HG03460 (cell line): ENCODE results near the gene CLEC4F.
A peak's percentile ranks its signal among the peaks of the same experiment; 100 is the strongest.

Source experiments
- ATAC-seq: cut with Tn5 transposase; IDR thresholded peaks from one replicate; pipeline ENCODE4 v1.9.1; 2021; ENCODE audit not compliant: unreplicated experiment

Gene CLEC4F

DNA sequence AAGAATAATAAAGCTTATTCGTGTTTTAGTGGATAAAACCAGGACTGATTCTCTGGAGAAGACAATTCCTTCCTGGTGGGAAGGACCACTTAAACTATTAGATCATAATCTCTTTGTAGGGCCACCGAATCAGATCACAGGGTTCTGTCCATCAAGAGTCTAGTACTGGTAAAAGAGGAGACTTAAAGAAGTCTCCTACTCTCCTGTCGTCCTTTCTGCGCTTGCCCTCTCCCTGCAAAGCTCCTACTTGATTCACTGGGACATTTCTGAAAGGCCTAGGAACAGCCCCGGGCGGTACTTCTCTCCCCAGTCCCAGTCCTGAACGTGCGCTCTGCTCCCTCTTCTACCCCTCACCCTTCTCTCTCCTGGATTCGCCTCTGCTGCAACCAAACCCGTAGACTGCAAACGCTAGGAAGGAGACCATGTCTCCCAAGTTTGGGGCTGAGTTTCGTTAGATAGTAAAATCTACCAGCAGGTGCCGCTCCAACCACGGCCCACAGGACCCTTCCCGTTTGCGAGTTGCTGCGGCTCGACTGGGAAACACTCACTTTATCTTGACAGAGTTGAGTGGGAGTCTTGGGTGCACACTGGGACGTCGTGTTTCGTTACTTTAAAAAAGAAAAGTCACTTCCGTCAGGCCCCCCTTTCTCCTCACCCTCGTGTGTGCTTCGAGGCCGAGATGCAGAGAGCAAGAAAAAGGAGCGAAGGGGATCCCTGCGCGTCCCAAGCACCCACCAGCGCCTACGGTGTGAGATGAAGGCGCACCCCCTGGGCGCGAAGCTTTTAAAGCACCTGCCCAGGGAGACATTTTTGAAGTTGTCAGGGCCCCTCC lies 30.9 kb downstream of the CLEC4F start:
- no peak for ATAC-seq

DNA sequence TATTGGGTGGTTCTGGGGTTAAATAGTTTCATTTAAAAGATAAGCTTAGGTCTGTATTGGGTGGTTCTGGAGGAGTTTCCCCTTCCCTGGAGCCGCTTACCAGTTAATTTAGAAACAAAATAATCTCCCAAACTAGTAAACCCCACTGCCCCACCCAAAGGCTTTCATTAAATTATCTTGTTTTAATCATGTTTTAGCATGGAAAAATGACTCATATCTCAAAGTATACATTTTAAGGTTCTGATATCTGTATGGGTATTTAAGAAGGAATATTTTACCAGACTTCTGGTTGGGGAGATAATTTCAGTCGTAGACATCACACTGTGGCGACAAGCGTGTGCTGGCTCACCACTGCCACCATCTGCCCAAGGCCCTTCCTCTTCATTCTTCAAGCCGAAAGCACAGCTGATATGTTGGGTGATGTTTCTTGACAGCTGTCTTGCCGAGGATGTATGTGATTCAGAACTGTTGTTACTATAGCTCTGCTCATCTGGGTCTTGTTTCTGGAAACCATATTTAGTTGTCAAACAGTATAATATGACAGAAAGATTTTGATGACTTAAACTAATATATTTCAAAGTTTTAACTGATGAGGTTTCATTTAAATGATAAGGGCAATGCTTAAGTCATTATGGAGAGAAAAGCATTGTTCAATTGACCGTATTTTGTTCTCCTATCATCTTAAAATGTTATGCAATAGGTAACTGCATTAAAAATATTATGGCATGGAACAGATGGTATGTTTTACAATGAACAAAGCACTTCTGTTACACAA lies 35.1 kb downstream of the CLEC4F start:
- no peak for ATAC-seq

DNA sequence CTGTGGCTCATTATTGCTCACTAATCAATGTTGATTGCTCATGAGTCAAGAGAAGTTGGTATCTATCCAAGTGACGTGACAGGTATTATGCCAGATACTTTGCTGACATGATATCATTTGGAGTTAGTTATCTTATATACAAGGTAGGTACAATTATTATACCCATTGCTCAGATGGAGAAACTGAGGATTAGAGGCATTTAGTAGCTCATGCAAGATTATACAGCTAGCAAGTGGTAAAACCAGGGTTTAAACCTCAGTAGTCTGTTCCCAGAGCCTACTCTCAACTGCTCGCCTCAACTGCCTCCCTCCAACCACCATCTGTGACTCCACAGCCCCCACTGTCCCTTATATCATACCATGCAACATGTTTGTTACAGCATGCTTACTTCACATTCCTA lies 36.1 kb downstream of the CLEC4F start:
- no peak for ATAC-seq

DNA sequence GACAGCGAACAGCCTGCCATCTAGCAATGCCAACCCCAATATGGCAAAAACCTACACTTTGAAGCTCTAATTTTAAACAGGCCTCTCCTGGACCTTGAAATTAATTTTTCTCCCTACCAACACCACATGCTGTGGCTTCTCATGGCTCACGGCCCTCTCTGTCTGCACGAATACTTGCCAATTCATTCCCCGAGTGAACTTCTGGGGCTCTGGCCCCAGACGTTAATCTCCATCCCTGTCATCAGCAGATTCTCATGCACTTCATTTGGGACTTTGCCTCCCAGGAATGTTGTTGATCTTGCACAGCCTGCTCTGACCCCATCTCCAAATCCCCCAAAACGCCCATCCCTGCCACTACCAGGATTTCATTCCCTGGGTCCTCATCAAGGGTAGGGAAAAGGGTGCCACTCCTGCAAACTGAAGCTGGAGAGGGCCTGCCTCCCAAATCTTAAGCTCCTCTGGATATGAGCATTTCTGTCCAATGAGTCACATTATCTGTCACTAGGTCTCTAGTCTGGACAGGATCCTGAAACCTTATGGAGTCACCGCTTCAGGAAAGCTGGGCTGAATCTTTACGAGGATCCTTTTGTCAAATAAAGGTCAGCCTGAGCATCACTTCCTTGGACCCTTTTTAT lies 40.4 kb downstream of the CLEC4F start:
- no peak for ATAC-seq

DNA sequence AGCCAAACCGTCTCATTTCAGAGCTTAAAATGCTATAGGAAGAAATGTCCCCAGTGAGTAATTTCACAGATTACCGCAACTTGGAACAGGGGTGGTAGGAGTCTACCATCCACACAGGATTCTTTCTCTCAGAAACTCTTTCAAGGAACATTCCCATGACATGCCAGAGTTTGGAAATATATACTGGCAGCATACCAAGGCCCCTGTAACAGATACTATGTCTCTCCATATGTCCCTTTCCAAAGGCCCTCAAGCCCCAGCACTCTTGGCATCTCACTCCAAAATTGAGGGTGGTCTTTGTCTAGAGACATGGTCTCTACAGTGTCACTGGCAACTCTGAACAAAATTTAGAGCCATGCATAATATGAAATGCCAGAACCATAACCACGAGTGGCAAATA lies 40.9 kb downstream of the CLEC4F start:
- ATAC-seq = no peak

DNA sequence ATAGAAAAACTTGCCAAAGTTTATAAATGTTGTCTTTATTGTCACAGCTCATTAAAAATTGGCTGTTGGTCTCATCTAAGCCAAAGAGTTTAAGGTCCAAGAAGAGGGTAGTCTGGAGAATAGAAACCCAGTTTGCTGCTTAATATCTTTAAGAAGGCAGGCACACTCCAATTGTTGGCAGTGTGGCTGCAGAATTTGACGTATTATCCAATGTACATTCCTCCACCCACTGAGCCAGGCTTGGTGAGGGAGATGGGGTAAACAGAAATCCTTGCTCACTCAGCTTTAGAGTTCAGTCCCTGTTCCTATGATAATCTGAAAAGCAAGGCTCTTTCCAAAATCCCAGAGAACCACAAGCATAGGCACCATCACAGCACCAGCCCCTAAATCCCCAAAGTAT lies 41.7 kb downstream of the CLEC4F start:
- ATAC-seq = no peak

DNA sequence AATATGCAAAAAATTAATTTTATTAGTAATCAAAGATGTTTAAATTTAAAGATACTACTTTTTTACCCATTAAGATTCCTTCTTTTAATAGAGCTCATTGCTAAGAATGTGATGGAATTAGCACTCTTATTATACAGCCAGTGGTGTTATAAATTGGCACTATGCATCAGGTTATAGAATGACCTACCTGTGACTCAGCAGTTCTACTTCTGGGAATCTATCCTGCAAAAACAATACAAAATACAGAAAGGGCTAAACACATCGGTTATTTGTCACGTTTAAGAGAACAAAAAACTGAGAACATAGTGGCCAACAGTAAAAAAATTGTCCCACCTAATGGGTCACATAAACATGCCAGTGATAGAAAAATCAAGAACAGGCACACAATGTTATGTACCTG lies 42.9 kb downstream of the CLEC4F start:
- no peak for ATAC-seq

DNA sequence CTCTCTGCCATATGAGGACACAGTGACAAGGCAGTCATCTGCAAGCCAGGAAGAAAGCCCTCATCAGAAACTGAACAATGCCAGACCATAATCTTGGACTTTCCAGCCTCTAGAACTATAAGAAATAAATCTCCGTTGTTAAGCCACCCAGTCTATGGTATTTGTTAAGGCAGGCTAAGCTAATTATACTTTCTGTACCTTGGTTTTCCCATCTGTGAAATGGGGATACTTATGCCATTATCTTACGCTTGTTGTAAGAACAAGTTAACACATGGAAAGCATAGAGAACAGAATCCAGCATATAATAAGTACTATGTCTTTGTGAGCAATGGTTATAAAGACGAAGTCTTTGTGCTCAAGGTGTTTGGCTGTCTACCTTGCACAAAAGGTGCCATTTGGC lies 44.1 kb downstream of the CLEC4F start:
- no peak for ATAC-seq

DNA sequence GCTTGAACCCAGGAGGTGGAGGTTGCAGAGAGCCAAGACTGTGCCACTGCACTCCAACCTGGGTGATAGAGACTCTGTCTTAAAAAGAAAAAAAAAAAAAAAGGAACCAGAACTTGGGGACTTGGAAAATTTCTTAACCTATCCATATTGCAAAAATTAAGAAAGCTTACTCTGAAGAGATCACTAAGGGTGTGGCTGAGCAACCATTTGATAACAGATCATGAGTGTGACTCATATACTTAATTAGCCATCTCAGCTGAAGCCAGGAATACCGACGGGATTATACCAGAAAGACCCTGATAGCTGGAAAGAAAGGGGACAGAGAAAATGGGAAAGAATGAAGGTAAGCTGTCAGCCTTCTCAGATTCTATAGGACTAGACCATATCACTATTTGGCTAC lies 45.3 kb downstream of the CLEC4F start:
- ATAC-seq = no peak

DNA sequence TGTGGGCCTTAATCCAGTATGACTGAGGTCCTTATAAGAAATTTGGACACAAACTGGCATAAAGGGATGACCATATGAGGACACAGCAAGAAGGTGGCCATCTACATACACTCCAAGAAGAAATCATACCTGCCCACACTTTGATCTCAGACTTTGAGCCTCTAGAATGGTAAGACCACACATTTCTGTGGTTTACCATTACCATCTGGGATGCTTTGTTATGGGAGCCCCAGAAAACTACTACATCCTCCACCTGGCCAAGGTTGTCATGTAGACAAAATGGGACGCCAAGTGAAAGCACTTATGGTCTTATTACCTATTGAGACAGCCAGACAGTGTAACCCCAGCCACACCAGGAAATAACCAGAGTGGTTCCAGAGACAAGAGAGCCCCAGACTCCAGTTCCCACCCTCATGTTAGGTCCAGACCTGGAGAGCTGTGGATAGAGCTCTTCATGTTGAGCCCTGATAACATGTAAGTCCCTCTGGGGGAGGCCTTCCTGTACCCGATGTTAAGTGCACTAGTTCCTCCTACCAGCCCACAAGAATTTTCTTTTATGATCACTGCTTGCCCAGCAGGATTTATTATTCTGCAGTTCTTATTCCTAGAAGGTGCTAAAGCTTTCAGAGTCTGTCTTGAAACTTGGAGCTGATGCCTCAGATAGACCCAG lies 47.8 kb downstream of the CLEC4F start:
- no peak for ATAC-seq

DNA sequence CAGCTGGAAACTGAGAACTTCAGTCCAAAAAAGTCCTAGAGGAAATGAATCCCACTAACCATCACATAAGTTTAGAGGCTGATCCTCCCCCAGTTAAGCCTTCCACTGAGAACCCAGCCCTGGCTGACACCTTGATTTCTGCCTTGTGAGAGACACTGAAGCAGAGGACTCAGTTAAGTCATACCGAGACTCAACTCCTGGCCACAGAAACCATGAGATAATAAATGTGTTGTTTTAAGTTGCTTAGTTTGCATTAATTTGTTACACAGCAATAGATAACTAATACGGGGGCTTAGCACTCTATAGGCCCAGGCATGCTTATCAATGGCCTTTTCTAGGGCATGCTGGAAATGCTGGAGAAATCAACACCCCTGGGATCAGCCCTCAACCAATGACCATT lies 49.0 kb downstream of the CLEC4F start:
- peak; percentile 60 for ATAC-seq

DNA sequence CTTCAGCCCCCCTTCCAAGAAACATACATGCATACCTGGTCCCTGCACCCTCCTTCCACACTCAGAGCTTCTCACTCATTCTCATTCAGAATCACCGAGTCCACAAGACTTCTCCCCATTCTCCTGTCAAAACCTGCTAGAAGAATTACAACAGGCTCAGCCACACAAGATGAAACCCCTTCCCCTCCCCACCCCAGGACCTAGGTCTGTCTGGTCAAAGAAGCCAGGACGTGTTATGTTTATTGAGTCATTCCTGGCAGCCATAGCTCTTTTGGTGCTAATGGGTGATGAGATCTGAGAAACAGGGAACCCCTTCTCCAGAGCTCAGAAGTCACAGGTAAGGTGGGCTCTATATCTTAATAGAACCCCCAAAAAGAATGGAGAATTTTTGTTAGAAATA lies 50.9 kb downstream of the CLEC4F start:
- no peak for ATAC-seq

DNA sequence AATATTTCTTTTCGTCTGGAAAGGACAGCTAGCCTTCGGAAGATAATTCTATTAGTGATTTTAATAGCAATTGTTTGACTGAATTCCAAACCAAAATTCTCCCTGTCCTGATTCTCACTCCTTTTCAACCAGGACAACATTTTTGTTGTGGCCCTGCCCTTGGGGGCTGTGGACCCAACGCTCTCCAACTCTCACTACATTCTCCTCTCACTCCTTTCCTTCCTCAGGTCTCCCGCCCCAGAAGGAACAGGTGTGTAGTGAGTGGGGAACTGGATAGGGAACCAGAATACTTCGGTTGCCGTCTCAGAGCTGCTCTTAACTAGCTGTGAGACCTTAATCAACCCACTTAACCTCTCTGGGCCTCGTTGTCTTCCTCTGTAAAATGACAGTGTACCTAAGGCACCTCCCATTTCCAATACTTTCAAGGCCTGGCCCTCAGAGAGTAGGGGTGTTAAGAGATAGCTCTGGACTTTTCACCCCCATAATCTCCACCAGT lies 51.8 kb downstream of the CLEC4F start:
- no peak for ATAC-seq

DNA sequence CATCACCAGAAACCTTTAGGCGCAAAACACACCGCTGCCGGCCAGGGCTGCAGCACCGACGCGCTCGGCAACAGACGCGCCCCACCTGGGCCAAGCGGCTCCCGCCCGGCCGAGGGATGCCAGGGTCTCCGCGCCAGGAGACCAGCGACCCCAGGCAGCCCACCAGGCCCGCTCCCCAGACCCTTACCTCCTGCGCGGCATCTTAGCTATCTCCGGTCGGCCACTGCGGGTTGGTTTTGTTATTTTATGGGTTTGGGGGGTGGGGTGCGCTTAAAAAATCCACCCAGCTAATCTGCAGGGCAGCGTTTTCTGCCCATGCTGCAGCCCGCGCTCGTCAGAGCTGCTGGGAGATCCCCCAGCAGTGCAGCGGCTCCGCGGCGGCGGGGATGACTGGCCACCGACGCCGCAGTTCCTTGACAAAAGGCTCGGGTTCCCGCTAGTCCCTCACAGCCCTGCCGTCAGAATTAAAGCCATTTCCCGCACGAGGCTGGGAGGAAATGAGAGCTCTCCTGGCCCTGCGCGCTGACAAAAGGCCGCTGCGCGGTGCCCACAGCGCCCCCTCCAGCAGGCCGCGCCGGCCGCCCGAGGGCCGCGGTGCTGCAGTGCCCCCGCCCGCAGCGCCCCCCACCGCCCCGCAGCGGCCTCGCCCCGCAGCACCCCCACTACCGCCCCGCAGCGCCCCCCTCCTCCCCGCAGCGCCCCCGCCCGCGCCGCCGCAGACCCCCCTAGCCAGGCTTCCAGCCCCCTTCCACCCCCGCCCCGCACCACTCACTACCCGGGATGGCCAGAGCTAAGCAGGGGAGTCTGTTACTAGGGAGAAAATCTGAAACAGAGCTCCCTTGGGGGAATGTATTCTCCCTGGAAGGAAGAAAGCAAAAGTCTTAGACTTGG lies 52.5 kb downstream of the CLEC4F start, which contains the start of gene ADD2:
Gene ADD2 (minus strand): TSS at position 502 of the 891 bp plus-strand sequence. CDS start 61,792 bp downstream, outside the sequence.
- ATAC-seq = no peak

DNA sequence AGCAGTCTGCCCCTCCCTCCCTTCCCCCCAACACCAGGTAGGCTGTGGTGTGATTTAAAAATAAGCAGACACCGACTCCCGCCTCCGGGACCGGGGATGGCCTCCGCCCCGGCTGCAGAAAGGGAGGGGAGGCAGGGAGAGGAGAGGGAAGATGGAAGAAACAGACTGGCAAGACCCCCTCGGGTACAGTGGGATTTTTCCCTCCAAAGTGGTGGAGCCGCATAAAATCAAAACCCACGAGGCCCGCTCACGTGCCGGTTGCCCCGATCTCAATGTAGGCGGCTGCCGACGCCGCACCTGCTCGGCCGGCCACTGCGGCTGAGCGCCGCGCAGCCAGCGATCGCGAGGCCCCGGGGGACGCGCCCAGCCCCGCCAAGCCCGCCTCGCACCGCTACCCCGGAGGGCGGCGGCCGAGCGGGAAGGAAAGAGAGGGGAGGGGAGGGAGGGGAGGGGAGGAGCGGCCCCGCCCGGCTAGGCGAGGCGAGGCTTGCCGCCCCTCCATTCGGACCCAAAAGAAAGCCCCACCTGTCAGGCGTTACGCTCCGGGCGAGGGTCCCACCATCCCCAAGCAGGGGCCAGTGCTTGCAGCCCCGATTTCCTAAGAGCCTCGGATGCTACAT lies 53.2 kb downstream of the CLEC4F start:
- no peak for ATAC-seq

DNA sequence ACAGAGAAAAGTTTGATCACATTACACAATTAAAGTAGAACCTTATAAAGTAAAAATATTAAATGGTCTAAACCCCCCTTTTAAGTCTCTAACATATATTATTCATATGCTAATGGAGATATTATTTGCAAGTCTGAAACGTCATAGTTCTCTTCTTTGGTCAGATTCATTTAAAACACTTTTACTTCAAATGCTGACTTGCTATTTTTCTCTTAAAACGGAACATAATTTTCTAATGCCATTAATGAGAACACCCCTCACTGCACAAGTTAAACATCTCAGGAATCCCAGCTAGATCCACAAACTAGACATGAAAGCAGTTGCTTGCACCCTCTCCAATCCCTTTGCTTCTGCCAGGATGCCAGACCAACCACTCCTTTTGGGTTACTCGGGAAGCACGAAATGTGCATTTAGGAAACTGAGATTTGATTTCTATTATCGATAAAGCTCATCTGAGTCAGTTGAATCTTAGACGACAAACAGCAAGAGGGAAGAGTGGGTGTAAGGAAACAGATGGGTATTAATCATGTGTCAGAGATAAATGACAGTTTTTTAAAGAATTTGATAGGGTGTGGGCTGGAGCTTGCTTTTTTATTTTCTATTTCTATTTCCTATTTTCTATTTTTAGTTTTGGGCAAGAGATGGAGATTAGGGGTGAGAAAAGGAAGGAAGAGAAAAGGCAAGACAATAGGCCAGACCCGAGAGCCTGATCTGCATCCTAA lies 53.9 kb downstream of the CLEC4F start:
- ATAC-seq = no peak

DNA sequence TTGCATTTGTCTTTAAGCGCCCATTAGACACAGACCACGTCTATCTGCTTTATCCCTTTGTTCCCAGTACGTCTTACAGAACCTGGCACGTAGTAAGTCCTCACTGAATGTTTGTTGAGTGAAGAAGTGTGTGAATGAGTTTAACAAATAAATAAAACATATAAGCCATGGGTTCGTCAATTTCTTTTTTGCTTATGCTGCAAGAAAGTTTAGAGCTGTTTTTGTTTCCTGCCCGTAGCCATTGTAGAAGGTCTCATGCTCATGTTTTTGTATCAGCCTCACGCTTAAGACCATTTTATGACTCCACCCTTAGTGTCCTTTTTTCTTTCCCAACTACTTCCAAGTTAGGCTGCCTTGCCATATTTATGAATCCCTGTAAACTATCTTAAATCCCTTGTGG lies 54.9 kb downstream of the CLEC4F start:
- no peak for ATAC-seq

DNA sequence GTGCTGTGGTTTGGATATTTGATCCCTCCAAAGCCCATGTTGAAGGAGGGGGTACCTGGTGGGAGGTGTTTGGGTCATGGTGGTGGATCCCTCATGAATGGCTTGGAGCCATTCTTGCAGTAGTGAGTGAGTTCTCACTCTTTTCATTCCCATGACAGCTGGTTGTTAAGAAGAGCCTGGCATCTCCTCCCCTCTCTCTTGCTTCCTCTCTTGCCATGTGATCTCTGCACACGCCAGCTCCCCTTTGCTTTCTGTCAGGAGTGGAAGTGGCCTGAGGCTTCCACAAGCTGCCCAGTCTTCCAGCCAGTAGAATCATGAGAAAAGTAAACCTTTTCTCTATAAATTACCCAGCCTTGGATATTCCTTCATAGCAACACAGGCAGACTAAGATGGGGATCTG lies 61.0 kb downstream of the CLEC4F start:
- ATAC-seq = no peak
